HEK293 (cell line): ENCODE results near the gene DNER.

ENCODE experiments used
- GLI4 ChIP-seq: fragments of 450-650 bp; formaldehyde crosslinking; IDR thresholded peaks from 2 replicates; pipeline ENCODE4 v1.5.1; 2016; ENCODE audit warnings: missing biosample characterization, missing genetic modification characterization
- KLF8 ChIP-seq: fragments of 450-650 bp; formaldehyde crosslinking; IDR thresholded peaks from 2 replicates; pipeline ENCODE4 v1.5.1; 2016; ENCODE audit warnings: missing biosample characterization, missing genetic modification characterization
- YY1 ChIP-seq: fragments of 450-650 bp; formaldehyde crosslinking; IDR thresholded peaks from 2 replicates; pipeline ENCODE4 v1.5.1; 2018; ENCODE audit warnings: missing biosample characterization, missing genetic modification characterization
- ZNF121 ChIP-seq: fragments of 450-650 bp; formaldehyde crosslinking; IDR thresholded peaks from 2 replicates; pipeline ENCODE4 v1.5.1; 2016; ENCODE audit warnings: missing biosample characterization, missing genetic modification characterization
- ZNF140 ChIP-seq: fragments of 450-650 bp; formaldehyde crosslinking; IDR thresholded peaks from 2 replicates; pipeline ENCODE4 v1.5.1; 2016; ENCODE audit warnings: missing biosample characterization, missing genetic modification characterization
- ZNF423 ChIP-seq: fragments of 450-650 bp; formaldehyde crosslinking; IDR thresholded peaks from 2 replicates; pipeline ENCODE4 v1.5.1; 2016; ENCODE audit warnings: missing biosample characterization, missing genetic modification characterization
- TF ChIP-seq, protein P1 (sequence below): fragments of 450-650 bp; formaldehyde crosslinking; IDR thresholded peaks from 2 replicates; pipeline ENCODE4 v1.5.1; 2016; ENCODE audit warnings: missing biosample characterization, missing genetic modification characterization
- TF ChIP-seq, protein P2 (sequence below): fragments of 450-650 bp; formaldehyde crosslinking; IDR thresholded peaks from 2 replicates; pipeline ENCODE4 v1.5.1; 2016; ENCODE audit warnings: missing biosample characterization, missing genetic modification characterization
- TF ChIP-seq, protein P3 (sequence below): fragments of 450-650 bp; formaldehyde crosslinking; IDR thresholded peaks from 2 replicates; pipeline ENCODE4 v1.5.1; 2016; ENCODE audit warnings: missing biosample characterization, missing genetic modification characterization, low read depth

DNA sequence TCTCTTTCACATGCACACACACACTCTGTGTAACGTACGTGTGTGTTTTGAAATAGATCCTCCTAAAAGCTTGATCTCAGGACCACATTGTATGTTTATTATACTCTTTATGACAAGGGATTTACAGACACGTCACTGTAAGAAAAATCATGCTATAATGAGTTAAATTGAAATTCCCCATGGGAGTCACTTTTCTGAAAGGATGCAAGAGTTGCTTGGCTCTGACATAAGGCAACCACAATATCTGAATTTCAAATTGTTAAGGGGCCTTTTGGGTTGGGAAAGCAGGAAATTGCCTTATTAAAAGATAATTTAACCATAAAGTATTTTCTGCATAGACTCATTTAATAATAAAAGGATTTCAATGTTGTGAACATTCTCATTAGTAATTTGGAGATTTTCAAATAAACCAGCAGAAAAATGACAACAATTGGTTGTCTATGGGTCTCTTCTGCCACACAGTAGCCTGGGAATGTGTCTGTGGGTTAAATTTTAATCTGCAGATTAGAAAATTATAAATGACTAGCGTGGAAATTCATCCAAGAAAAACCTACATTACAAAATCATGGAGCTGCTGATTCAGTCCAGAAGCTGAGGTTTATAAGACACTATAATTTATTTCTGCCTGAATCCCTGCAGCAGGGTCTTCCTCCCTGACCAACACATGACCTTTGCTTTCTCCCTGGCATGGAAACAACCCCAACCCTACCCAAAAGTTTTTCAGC lies 367.4 kb downstream of the DNER start:
- TF ChIP-seq YY1 (tag by site-specific recombination) (no peak), GLI4 (no peak), ZNF121 (tag by site-specific recombination) (no peak), KLF8 (tag by site-specific recombination) (no peak), ZNF423 (tag by site-specific recombination) (no peak), ZNF140 (tag by site-specific recombination) (no peak)
- TF ChIP-seq, protein P1, sequence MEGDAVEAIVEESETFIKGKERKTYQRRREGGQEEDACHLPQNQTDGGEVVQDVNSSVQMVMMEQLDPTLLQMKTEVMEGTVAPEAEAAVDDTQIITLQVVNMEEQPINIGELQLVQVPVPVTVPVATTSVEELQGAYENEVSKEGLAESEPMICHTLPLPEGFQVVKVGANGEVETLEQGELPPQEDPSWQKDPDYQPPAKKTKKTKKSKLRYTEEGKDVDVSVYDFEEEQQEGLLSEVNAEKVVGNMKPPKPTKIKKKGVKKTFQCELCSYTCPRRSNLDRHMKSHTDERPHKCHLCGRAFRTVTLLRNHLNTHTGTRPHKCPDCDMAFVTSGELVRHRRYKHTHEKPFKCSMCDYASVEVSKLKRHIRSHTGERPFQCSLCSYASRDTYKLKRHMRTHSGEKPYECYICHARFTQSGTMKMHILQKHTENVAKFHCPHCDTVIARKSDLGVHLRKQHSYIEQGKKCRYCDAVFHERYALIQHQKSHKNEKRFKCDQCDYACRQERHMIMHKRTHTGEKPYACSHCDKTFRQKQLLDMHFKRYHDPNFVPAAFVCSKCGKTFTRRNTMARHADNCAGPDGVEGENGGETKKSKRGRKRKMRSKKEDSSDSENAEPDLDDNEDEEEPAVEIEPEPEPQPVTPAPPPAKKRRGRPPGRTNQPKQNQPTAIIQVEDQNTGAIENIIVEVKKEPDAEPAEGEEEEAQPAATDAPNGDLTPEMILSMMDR (tag by site-specific recombination), result no peak
- TF ChIP-seq, protein P2, sequence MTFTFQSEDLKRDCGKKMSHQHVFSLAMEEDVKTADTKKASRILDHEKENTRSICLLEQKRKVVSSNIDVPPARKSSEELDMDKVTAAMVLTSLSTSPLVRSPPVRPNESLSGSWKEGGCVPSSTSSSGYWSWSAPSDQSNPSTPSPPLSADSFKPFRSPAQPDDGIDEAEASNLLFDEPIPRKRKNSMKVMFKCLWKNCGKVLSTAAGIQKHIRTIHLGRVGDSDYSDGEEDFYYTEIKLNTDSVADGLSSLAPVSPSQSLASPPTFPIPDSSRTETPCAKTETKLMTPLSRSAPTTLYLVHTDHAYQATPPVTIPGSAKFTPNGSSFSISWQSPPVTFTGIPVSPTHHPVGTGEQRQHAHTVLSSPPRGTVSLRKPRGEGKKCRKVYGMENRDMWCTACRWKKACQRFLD, result no peak
- TF ChIP-seq, protein P3, sequence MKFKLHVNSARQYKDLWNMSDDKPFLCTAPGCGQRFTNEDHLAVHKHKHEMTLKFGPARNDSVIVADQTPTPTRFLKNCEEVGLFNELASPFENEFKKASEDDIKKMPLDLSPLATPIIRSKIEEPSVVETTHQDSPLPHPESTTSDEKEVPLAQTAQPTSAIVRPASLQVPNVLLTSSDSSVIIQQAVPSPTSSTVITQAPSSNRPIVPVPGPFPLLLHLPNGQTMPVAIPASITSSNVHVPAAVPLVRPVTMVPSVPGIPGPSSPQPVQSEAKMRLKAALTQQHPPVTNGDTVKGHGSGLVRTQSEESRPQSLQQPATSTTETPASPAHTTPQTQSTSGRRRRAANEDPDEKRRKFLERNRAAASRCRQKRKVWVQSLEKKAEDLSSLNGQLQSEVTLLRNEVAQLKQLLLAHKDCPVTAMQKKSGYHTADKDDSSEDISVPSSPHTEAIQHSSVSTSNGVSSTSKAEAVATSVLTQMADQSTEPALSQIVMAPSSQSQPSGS (tag by site-specific recombination), result no peak
